Astrocyte of the cerebellum (primary cell): Measurements from ENCODE around the gene PTPRC.

Experiments
- DNase-seq: peaks from one replicate; pipeline ENCODE4 v3.0.0-alpha.2; 2011; ENCODE audit warnings: low read depth
- H3K4me3 ChIP-seq: 2 replicates; pipeline ENCODE4 v1.5.1; 2011; ENCODE audit warnings: mild to moderate bottlenecking, low read depth, low read length, moderate library complexity
- in situ Hi-C: cut with HindIII; loops from 2 replicates; pipeline ENCODE4 v1.10.0; 2017; ENCODE audit warnings: low sequenced_read_pairs
- TF ChIP-seq, protein P1 (sequence below): IDR thresholded peaks from 2 replicates; pipeline ENCODE4 v1.5.1; 2012; ENCODE audit warnings: low read length, low read depth, moderate library complexity, mild to moderate bottlenecking; ENCODE audit errors: missing control alignments

Gene PTPRC

DNA sequence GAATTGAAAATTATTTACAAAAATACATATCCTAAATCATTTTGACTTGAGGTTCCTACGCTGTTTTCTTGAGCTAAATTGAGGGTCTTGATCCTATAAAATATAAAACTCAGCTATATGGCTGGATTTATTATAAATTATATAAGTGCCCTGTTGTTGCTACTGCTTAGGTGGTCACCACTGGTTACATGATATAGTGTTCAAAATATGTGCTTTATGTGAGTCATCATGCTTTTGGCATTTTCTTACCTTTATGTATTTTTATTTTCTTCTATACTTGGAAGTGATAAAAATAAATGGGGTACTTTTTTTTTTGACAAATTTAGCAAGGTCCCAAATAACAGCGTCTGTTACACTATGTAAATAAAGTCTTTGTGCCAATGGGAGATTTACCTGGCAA lies 31.1 kb upstream of the PTPRC start:
- in situ Hi-C loops: no loop called here
- TF ChIP-seq, protein P1, sequence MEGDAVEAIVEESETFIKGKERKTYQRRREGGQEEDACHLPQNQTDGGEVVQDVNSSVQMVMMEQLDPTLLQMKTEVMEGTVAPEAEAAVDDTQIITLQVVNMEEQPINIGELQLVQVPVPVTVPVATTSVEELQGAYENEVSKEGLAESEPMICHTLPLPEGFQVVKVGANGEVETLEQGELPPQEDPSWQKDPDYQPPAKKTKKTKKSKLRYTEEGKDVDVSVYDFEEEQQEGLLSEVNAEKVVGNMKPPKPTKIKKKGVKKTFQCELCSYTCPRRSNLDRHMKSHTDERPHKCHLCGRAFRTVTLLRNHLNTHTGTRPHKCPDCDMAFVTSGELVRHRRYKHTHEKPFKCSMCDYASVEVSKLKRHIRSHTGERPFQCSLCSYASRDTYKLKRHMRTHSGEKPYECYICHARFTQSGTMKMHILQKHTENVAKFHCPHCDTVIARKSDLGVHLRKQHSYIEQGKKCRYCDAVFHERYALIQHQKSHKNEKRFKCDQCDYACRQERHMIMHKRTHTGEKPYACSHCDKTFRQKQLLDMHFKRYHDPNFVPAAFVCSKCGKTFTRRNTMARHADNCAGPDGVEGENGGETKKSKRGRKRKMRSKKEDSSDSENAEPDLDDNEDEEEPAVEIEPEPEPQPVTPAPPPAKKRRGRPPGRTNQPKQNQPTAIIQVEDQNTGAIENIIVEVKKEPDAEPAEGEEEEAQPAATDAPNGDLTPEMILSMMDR: no peak
- no peak for DNase-seq
- no peak overlapping the region for H3K4me3 ChIP-seq

DNA sequence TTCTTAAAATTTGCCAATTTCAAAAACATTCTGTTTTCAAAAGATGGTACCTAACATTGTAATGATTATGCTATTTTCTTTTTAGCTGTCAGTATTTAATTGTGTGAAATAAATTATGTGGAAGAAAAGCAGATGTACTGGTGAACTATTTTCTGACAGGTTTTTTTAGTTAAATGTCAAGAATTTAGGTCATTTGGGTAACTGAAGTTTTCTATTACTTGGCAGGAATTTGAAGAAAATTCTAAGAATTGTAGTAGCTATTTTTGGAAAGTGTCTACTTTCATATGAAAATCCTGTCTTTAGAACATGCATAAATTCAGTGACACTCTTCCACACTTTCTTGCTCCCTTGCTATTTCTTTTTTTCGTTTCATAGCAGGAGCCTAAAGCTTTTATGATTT lies 28.5 kb upstream of the PTPRC start:
- in situ Hi-C loops: no loop called here
- DNase-seq: no peak
- no peak overlapping the region for H3K4me3 ChIP-seq
- TF ChIP-seq, protein P1: no peak

DNA sequence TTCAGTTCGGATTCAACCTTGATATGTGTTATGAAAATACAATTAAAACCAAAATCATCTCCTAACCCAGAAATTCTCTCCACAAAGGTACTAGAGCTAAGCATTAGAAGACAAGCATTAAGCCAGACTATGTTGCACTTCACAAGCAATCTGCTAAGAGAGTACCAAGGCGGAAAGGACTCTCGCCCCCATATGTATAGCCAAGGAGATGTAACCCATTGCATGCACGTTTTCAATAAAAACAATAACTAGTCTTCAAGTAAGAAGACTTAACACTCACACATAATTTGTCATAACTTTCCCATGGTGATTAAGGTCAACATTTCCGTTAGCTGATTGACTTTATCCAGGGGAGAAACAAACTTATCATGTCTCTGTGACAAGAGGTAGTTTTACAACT lies 27.6 kb upstream of the PTPRC start:
- no peak for DNase-seq
- in situ Hi-C loops: no loop called here
- TF ChIP-seq, protein P1: no peak
- H3K4me3 ChIP-seq: no peak overlapping the region

DNA sequence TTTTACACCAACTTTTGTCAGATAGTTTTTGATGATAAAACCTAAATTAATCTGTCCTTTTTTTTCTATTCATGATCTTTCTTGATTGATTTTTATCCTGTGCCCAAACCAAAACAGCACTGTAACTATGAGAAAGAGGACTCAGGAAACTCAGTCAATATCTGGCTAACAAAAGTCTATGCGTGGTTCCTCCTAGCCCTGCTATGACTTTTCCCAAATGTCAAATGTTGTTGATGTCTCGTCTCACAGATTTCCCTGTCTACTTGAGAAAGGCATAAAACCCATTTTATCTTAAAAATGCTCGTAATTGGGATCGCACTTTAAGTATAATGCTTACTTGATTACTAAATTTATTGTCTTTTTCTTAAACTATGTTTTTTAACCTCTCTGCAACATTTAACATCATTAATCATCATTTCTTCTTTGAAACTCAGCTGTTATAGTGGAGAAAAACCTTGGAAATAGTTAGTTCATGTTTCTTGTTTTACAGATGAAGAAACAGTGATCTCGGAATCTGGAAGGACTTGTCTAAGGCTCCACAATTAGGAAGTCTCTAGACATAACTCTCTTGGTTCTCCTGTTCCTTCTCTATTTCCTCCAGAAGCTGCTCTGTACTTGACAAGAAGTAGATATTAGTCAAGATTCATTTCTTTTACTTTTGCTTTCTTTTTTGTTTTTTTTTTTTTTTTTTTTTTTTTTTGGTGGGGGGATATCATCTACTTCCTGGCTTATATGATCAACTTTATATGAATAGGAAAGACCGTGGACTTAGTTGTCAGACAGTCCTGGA lies 26.2 kb upstream of the PTPRC start:
- in situ Hi-C loops: no loop called here
- TF ChIP-seq, protein P1: no peak
- no peak overlapping the region for H3K4me3 ChIP-seq
- no peak for DNase-seq

DNA sequence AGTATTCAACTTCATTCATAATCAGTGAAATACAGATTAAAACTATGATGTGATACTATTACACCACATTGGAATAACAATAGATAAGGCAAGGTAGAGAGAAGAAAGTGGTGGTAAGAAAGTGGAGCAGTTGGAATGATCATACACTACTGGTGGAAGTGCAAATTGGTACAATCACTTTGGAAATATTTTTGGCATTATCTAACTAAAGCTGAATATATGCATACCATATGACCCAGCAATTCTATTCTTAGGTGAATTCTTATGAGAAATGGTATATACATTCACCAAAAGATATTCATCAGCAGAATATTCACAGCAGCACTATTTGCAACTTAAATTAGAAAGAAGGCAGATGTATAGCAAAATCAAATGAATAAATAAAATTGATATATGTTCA lies 21.4 kb upstream of the PTPRC start:
- DNase-seq: no peak
- H3K4me3 ChIP-seq: no peak overlapping the region
- in situ Hi-C loops: no loop called here
- TF ChIP-seq, protein P1: no peak

DNA sequence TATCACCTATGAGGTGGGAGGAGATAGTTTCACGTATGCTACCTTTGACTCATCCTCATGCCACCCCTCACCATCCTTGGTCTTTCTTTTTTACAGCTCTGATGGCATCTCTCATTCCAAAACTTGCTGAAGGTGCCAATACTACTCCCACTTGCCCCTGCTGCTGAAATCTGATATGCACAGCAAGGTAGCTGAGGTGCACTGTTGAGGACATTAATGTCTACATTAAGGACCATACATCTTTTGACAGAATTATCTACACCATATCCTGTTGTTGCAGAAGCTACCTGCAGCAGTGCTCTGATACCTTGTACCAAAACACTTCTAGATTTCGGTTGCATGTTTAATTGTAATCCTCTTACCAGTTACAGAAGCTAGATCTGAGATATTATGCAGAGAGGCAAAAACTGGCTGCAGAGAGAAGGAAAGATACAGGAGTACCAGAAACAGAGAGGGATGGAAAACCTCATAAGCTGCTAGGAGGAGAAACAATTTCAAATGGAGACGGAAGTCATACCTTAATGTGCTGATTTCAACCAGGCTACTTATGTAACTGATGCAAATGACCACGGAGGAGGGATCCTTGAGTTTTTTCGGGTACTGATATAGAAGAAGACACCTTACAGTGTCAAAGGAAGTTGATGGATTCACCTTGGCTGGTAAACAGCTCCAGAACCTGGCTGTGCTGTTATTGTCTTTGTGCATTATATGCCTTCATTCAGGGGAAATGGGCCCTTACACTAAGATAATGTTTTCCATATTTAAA lies 19.3 kb upstream of the PTPRC start:
- in situ Hi-C loops: no loop called here
- TF ChIP-seq, protein P1: no peak
- DNase-seq: no peak
- no peak overlapping the region for H3K4me3 ChIP-seq
